ENCODE measurements around the gene TRMT10C. TPM values are rescaled to one million over a fixed set of nuclear protein-coding genes. Genes with fewer than 3 reads are reported as not detected.
"Not testable (repeated sequence)": the region's sequence is repeated elsewhere in the genome, so short reads cannot be mapped to it uniquely, and the experiment has no call there.

TRMT10C gene
- total RNA-seq, 1 experiment from 2014 or later: 52.0 TPM

DNA sequence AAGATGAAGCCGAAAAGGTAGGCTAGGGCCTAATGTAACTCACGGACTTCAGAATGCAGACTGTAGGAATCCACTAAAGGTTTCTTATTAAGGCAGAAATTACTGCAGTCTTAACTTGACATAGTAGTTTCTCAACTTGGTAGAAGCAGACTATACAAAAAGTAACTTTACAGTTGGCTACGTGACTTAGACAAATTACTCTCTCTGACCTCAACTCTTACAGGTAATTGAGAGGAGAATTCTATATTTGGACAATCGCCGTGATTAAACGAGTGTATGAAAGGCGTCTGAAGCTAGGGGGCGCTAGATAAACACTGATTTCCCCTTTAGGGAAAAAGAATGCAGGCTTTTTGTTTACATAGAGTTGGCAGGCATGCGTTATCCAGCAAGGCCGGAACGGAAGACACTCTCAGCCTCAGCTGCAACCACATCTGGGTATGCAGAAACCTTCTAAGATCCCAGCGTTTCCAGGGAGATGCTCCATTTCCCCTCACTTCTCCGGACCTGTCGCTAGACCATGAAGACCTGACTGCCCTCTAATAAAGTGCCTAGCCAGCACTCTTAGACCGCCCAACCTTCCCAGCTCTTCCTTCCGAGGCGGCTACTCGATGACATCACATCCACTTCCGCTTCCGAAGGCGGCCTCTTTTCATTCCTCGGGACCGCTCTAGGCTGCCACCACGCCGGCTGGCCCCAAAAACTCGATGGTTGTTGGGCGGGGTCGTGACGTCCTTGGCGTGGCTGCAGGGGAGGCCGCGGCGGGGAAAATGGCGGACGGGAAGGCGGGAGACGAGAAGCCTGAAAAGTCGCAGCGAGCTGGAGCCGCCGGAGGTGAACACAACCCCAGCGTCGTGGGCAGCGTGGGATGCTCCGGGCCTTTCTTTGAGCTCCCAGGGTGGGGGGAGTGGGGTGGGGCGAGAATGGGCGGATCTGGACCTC lies 12.1 kb downstream of the TRMT10C start, which contains the start of gene PCNP:
Gene PCNP, plus strand, starts transcription at position 732 of the 939 bp plus-strand sequence. Its CDS starts 36 bp downstream, at position 768.
- no peaks in the 10 kb centered on the region for H3K27me3 ChIP-seq (ENCODE audit: control insufficient read depth, insufficient read depth, low read length)
- H3K36me3 ChIP-seq (replicated peaks; ENCODE audit: control insufficient read depth, insufficient read depth, low read length): no peaks in the 10 kb centered on the region; the same call in none of the 2 replicates
- H3K4me3 ChIP-seq (ENCODE audit: insufficient read depth, low read depth, low read length): peak within 1 kb of the TSS; percentile 94
- DNase-seq: peak; percentile 90

DNA sequence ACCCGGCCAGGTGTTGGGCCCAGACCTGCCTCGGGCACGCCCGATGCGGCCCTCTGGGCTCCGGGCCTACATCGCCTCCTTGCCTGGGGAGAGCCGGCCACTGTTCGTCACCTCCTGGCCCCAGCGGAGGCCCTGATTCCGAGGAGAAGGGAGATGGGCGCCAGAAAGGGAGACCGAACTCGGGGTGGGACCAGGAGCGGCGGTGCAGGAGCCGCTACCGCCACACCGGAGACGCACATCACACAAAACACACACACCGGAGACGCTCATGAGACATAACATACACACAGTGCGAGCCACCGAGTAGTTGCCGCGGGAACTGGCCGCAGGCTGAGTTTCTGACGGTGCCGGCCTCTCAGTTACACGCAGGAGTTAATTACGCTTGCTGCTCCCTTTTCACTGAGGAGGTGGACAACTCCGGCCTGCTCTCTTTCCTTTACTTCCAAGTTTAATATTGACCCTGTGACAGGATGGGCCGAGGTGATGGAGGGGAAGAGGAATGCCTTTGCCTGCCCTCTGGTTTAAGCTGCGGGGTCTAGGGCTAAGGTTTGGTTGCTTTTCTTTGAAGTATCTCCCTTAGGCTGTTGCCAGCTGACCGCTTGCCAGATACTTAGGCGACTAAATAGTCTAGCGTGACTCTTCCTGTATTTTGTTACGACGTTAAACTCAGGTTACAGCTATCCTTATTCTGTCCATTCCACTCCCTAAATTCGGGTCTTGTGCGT lies 12.9 kb downstream of the TRMT10C start:
- H3K4me3 ChIP-seq (ENCODE audit: insufficient read depth, low read depth, low read length): peak overlapping the region; percentile 94
- peaks cover 1% of the 10 kb centered on the region for H3K36me3 ChIP-seq (replicated peaks; ENCODE audit: control insufficient read depth, insufficient read depth, low read length)
- no peaks in the 10 kb centered on the region for H3K27me3 ChIP-seq (ENCODE audit: control insufficient read depth, insufficient read depth, low read length)
- DNase-seq: peak; percentile 55

DNA sequence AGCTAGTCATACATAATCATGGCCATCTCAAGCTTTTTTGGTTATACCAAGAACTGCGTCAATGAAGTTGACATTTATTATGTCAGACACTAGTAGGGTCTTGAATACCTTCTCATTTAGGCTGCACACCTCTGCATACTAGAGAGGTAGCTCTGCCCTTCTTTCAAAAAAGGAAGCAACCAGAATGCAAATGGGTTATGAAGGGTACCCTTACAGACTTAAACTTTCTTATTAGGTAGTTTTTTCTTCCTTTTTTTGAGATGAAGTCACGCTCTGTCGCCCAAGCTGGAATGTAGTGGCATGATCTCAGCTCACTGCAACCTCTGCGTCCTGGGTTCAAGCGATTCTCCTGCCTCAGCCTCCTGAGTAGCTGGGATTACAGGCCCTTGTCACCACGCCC lies 15.6 kb downstream of the TRMT10C start:
- Histone ChIP-seq H3K36me3 (replicated peaks; ENCODE audit: control insufficient read depth, insufficient read depth, low read length) (peaks cover 4% of the 10 kb centered on the region), H3K27me3 (ENCODE audit: control insufficient read depth, insufficient read depth, low read length) (no peaks in the 10 kb centered on the region), H3K4me3 (ENCODE audit: insufficient read depth, low read depth, low read length) (no peak overlapping the region)
- DNase-seq: no peak

GRCh38 chr3:101588616-101589015 lies 26.9 kb downstream of the TRMT10C start:
- DNase-seq: no peak
- H3K36me3 ChIP-seq (replicated peaks; ENCODE audit: control insufficient read depth, insufficient read depth, low read length): peaks cover 14% of the 10 kb centered on the region

GRCh38 chr3:101591071-101591470 lies 29.4 kb downstream of the TRMT10C start:
- no peak overlapping the region for H3K4me3 ChIP-seq (ENCODE audit: insufficient read depth, low read depth, low read length)
- DNase-seq: no peak
- H3K36me3 ChIP-seq (replicated peaks; ENCODE audit: control insufficient read depth, insufficient read depth, low read length): peaks cover 11% of the 10 kb centered on the region
- H3K27me3 ChIP-seq (ENCODE audit: control insufficient read depth, insufficient read depth, low read length): no peaks in the 10 kb centered on the region

More at GRCh38 chr3:101588616-101589015, 26.9 kb downstream of the TRMT10C start:
- Histone ChIP-seq H3K4me3 (ENCODE audit: insufficient read depth, low read depth, low read length) (no peak overlapping the region), H3K27me3 (ENCODE audit: control insufficient read depth, insufficient read depth, low read length) (no peaks in the 10 kb centered on the region)

DNA sequence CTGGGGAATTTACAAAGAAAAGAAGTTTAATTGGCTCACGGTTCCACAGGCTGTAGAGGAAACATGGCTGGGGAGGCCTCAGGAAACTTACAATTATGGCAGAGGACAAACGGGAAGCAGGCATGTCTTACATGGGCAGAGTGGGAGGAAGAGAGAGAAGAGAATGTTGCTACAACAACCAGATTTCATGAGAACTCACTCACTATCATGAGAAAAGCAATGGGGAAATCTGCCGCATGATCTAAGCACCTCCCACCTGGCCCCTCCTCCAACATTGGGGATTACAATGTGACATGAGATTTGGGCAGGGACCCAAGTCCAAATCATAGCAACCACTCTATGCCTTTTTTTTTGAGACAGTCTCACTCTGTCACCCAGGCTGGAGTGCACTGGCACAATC lies 41.1 kb downstream of the TRMT10C start:
- DNase-seq: no peak
- Histone ChIP-seq H3K27me3 (ENCODE audit: control insufficient read depth, insufficient read depth, low read length) (no peaks in the 10 kb centered on the region), H3K36me3 (replicated peaks; ENCODE audit: control insufficient read depth, insufficient read depth, low read length) (no peaks in the 10 kb centered on the region), H3K4me3 (ENCODE audit: insufficient read depth, low read depth, low read length) (no peak overlapping the region)

DNA sequence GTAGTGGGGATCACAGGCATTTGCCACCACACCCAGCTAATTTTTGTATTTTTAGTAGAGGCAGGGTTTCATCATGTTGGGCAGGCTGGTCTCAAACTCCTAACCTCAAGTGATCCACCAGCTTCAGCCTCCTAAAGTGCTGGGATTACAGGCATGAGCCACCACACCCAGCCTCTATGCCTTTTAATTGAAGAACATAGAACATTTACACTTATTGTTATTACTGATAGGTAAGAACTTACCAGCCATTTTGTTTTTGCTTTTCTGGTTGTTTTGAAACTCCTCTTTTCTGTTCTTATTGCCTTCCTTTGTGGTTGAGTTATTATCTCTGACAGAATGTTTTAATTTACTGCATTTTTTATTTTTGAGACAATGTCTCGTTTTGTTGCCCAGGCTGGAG lies 41.5 kb downstream of the TRMT10C start:
- DNase-seq: no peak
- Histone ChIP-seq H3K4me3 (ENCODE audit: insufficient read depth, low read depth, low read length) (no peak overlapping the region), H3K27me3 (ENCODE audit: control insufficient read depth, insufficient read depth, low read length) (no peaks in the 10 kb centered on the region), H3K36me3 (replicated peaks; ENCODE audit: control insufficient read depth, insufficient read depth, low read length) (no peaks in the 10 kb centered on the region)

- not testable (repeated sequence) for DNase-seq; H3K36me3 ChIP-seq (replicated peaks; ENCODE audit: control insufficient read depth, insufficient read depth, low read length); H3K27me3 ChIP-seq (ENCODE audit: control insufficient read depth, insufficient read depth, low read length); H3K4me3 ChIP-seq (ENCODE audit: insufficient read depth, low read depth, low read length)
Measured at GRCh38 chr3:101605398-101605797, 43.7 kb downstream of the TRMT10C start.

GRCh38 chr3:101611023-101611422 lies 49.4 kb downstream of the TRMT10C start:
- Histone ChIP-seq H3K36me3 (replicated peaks; ENCODE audit: control insufficient read depth, insufficient read depth, low read length) (no peaks in the 10 kb centered on the region), H3K4me3 (ENCODE audit: insufficient read depth, low read depth, low read length) (no peak overlapping the region), H3K27me3 (ENCODE audit: control insufficient read depth, insufficient read depth, low read length) (no peaks in the 10 kb centered on the region)
- DNase-seq: no peak

DNA sequence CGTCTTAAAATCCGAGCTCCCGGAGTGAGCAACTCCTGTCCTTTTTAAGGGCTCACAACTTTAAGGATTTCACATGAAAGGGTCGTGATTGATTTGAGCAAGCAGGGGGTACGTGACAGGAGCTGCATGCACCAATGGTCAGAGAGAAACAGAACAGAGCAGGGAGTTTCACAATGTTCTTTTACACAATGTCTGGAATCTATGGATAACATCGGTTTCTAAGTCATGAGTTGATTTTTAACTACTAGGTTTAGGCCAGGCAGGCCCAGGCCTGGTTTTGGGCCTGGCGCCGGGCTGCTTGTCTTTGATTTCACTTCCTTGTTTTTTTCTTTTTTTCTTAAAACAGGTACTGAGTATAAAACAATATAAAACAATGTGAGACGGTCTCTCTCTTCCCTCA lies 51.3 kb downstream of the TRMT10C start:
- not testable (repeated sequence) for DNase-seq; H3K36me3 ChIP-seq (replicated peaks; ENCODE audit: control insufficient read depth, insufficient read depth, low read length); H3K4me3 ChIP-seq (ENCODE audit: insufficient read depth, low read depth, low read length); H3K27me3 ChIP-seq (ENCODE audit: control insufficient read depth, insufficient read depth, low read length)

GRCh38 chr3:101615525-101615924 lies 53.9 kb downstream of the TRMT10C start:
- H3K27me3 ChIP-seq (ENCODE audit: control insufficient read depth, insufficient read depth, low read length): no peaks in the 10 kb centered on the region
- no peak overlapping the region for H3K4me3 ChIP-seq (ENCODE audit: insufficient read depth, low read depth, low read length)
- H3K36me3 ChIP-seq (replicated peaks; ENCODE audit: control insufficient read depth, insufficient read depth, low read length): no peaks in the 10 kb centered on the region
- DNase-seq: no peak

Other genes starting within 250 kb of the TRMT10C start
- 0.03 and 0.04 TPM in 2 replicates for gene IMPG2, start 241.3 kb upstream of the TRMT10C start, total RNA-seq (2014; rRNA removed; shearing (Covaris generic))
- gene SENP7, start 48.7 kb upstream of the TRMT10C start, total RNA-seq (2014; rRNA removed; shearing (Covaris generic)): 11.6 and 21.5 TPM in 2 replicates
- gene PCNP, start 12.3 kb downstream of the TRMT10C start, total RNA-seq (2014; rRNA removed; shearing (Covaris generic)): 68.2 and 92.0 TPM in 2 replicates
- 15.3 and 19.6 TPM in 2 replicates for gene ZBTB11, start 115.3 kb downstream of the TRMT10C start, total RNA-seq (2014; rRNA removed; shearing (Covaris generic))
- 1,928 and 2,088 TPM in 2 replicates for gene RPL24, start 124.8 kb downstream of the TRMT10C start, total RNA-seq (2014; rRNA removed; shearing (Covaris generic))
- gene CEP97, start 162.7 kb downstream of the TRMT10C start, total RNA-seq (2014; rRNA removed; shearing (Covaris generic)): 9.2 and 13.0 TPM in 2 replicates
- gene NXPE3, start 217.3 kb downstream of the TRMT10C start, total RNA-seq (2014; rRNA removed; shearing (Covaris generic)): 5.6 and 5.7 TPM in 2 replicates

Data from H7 (cell line).